Type B pancreatic cell (in vitro differentiated cells): ENCODE measurements around the gene ZNF677. TPM values are rescaled to one million over a fixed set of nuclear protein-coding genes. Genes with fewer than 3 reads are reported as not detected.
A peak's percentile ranks its signal among the peaks of the same experiment; 100 is the strongest.
"Not testable (repeated sequence)": the region's sequence is repeated elsewhere in the genome, so short reads cannot be mapped to it uniquely, and the experiment has no call there.

Source experiments
- DNase-seq: peaks from one replicate; pipeline ENCODE4 v3.0.0; 2021; ENCODE audit warnings: mixed read lengths; ENCODE audit not compliant: unreplicated experiment; ENCODE audit errors: extremely low spot score
- H3K27ac Mint-ChIP-seq: 2 replicates; pipeline ENCODE4 v1.8.0; 2021; ENCODE audit warnings: mild to moderate bottlenecking, mixed read lengths
- H3K27me3 Mint-ChIP-seq: 2 replicates; pipeline ENCODE4 v1.8.0; 2021; ENCODE audit warnings: mixed read lengths
- H3K36me3 Mint-ChIP-seq: 2 replicates; pipeline ENCODE4 v1.8.0; 2021; ENCODE audit warnings: mixed read lengths
- H3K4me1 Mint-ChIP-seq: one replicate; pipeline ENCODE4 v1.8.0; 2021; ENCODE audit warnings: mixed read lengths; ENCODE audit not compliant: unreplicated experiment
- H3K4me3 Mint-ChIP-seq: 2 replicates; pipeline ENCODE4 v1.8.0; 2021; ENCODE audit warnings: mild to moderate bottlenecking, mixed read lengths
- H3K9me3 Mint-ChIP-seq: 2 replicates; pipeline ENCODE4 v1.8.0; 2021; ENCODE audit warnings: mixed read lengths
- total RNA-seq: library from RNA; stranded (reverse); gene quantifications from 2 replicates; pipeline ENCODE4 v1.2.1, GENCODE V29; 2021; ENCODE audit warnings: low replicate concordance
- TF ChIP-seq, protein P1 (sequence below): fragments of 200-600 bp; sonication (generic); conservative IDR thresholded peaks from 2 replicates; pipeline ENCODE4 v1.5.0; 2021; ENCODE audit warnings: antibody characterized with exemption, mild to moderate bottlenecking

ZNF677 gene
- total RNA-seq, 1 donor from 2014 or later, result 47.9 TPM

DNA sequence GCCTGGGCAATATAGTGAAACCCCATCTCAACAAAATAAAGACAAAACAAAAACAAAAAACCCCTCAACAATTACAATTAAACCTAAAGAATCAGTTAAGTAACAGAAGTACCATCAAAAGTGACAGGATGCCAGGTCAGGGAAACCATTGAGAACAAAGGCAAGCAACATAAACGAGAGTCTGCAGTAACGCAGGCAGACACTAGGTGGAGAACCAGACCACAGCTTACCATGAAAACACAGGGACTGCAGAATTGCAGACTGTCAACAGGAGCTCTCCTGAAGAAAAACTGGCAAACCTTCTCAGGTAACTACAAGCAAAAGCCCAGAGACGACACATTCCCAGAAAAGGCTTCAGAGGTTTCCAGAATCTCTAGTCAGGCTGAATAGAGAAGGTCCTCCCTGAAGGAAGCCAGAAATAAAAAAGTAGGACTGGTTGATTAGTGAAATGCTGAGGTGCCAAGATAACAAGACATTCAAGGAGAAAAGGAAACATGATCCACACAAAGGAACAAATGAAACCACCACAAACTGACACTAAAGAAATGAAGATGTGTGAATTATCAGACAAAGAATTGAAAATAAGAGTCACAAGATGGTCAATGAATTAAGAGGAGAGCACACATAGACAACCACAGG lies 59.3 kb downstream of the ZNF677 start:
- TF ChIP-seq, protein P1, sequence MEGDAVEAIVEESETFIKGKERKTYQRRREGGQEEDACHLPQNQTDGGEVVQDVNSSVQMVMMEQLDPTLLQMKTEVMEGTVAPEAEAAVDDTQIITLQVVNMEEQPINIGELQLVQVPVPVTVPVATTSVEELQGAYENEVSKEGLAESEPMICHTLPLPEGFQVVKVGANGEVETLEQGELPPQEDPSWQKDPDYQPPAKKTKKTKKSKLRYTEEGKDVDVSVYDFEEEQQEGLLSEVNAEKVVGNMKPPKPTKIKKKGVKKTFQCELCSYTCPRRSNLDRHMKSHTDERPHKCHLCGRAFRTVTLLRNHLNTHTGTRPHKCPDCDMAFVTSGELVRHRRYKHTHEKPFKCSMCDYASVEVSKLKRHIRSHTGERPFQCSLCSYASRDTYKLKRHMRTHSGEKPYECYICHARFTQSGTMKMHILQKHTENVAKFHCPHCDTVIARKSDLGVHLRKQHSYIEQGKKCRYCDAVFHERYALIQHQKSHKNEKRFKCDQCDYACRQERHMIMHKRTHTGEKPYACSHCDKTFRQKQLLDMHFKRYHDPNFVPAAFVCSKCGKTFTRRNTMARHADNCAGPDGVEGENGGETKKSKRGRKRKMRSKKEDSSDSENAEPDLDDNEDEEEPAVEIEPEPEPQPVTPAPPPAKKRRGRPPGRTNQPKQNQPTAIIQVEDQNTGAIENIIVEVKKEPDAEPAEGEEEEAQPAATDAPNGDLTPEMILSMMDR, result peak; percentile 87
- H3K9me3 Mint-ChIP-seq, result no peaks in the 10 kb centered on the region
- H3K27ac Mint-ChIP-seq, result peak overlapping the region; percentile 89
- no peak for DNase-seq
- peaks cover 20% of the 10 kb centered on the region for H3K4me1 Mint-ChIP-seq
- H3K4me3 Mint-ChIP-seq, result peak overlapping the region; percentile 83
- no peaks in the 10 kb centered on the region for H3K27me3 Mint-ChIP-seq
- H3K36me3 Mint-ChIP-seq, result peaks cover 17% of the 10 kb centered on the region

- Mint-ChIP-seq H3K9me3 (no peaks in the 10 kb centered on the region), H3K27ac (peak overlapping the region; percentile 96), H3K4me1 (peaks cover 20% of the 10 kb centered on the region), H3K36me3 (peaks cover 13% of the 10 kb centered on the region), H3K27me3 (no peaks in the 10 kb centered on the region), H3K4me3 (peak overlapping the region; percentile 98)
- no peak for DNase-seq
- TF ChIP-seq, protein P1, result peak; percentile 34
Measured at GRCh38 chr19:53193535-53194222, 61.0 kb downstream of the ZNF677 start.

DNA sequence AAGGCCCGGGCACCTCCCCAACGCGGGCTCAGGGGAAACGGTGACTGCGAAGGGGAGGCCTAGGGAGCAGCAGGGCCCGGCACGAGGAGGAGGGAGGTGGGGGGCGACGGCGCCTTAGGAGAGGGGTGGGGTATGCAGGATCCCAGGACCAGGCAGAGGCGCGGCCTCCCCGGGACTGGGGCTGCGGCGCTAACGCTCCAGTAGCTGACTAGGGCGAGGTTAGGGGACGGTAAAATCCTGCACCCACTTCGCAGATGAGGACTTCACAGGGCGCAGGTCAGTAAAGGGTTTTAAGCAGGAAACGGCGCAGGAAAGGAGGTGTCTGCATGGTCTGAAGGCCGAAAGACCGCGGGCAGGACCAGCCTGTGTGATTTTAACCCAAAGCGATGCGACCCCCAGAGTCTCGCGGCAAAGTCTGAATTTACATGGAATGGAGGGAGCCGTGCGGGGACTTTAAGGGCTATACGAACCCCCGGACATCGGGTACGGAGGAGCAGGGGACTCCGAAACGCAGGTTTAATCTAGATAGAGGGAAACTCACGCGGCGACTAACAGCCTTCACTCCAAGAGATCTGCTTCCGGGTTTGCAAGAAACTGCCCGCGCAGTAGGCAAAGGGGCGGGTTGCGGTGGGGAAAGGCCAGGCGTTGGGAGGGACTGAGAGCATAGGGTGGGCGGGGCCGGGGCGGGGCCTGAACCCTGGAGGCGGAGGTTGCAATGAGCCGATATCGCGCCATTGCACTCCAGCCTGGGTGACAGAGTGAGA lies 61.7 kb downstream of the ZNF677 start, which contains the start of gene ZNF665:
TSS of gene ZNF665 (minus strand) at position 588 of the 764 bp plus-strand sequence. CDS start 10,460 bp downstream, outside the sequence.
- Mint-ChIP-seq H3K27ac (peak within 1 kb of the TSS; percentile 96), H3K4me3 (peak within 1 kb of the TSS; percentile 98), H3K4me1 (peaks cover 20% of the 10 kb centered on the region), H3K36me3 (peaks cover 13% of the 10 kb centered on the region), H3K27me3 (no peaks in the 10 kb centered on the region), H3K9me3 (no peaks in the 10 kb centered on the region)
- peak; percentile 85 for DNase-seq
- TF ChIP-seq, protein P1, result no peak

GRCh38 chr19:53190253-53190652 lies 64.4 kb downstream of the ZNF677 start:
- Mint-ChIP-seq H3K36me3 (peaks cover 16% of the 10 kb centered on the region), H3K9me3 (no peaks in the 10 kb centered on the region), H3K4me3 (no peak overlapping the region), H3K4me1 (peaks cover 15% of the 10 kb centered on the region), H3K27ac (no peak overlapping the region), H3K27me3 (no peaks in the 10 kb centered on the region)
- TF ChIP-seq, protein P1, result no peak
- DNase-seq, result no peak

DNA sequence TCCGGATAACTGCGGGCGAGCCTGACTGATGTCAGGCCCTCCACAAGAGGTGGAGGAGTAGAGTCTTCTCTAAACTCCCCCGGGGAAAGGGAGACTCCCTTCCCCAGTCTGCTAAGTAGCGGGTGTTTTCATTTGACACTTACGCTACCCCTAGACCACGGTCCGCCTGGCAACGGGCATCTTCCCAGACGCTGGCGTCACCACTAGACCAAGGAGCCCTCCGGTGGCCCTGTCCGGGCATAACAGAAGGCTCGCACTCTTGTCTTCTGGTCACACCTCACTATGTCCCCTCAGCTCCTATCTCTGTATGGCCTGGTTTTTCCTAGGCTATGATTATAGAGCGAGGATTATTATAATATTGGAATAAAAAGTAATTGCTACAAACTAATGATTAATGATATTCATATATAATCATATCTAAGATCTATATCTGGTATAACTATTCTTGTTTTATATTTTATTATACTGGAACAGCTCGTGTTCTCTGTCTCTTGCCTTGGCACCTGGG lies 64.9 kb downstream of the ZNF677 start:
- not testable (repeated sequence) for H3K9me3 Mint-ChIP-seq, DNase-seq
- peaks cover 17% of the 10 kb centered on the region for H3K36me3 Mint-ChIP-seq

More for the DNA sequence above, 64.9 kb downstream of the ZNF677 start:
- TF ChIP-seq, protein P1, result peak; percentile 20
- peaks cover 12% of the 10 kb centered on the region for H3K4me1 Mint-ChIP-seq
- H3K27ac Mint-ChIP-seq, H3K27me3 Mint-ChIP-seq, H3K4me3 Mint-ChIP-seq: not testable (repeated sequence)
